HEK293T (cell line): ENCODE data around the gene THSD4.

Experiments
- ARNT ChIP-seq: fragments of 450-650 bp; IDR thresholded peaks from 2 replicates; pipeline ENCODE4 v1.6.1; 2017; ENCODE audit warnings: mild to moderate bottlenecking
- BHLHE40 ChIP-seq: fragments of 450-650 bp; IDR thresholded peaks from 2 replicates; pipeline ENCODE4 v1.6.1; 2016; ENCODE audit warnings: mild to moderate bottlenecking, moderate library complexity, borderline replicate concordance
- FOXM1 ChIP-seq: fragments of 450-650 bp; IDR thresholded peaks from 2 replicates; pipeline ENCODE4 v1.6.1; 2017; ENCODE audit warnings: mild to moderate bottlenecking, borderline replicate concordance
- LEF1 ChIP-seq: fragments of 450-650 bp; IDR thresholded peaks from 2 replicates; pipeline ENCODE4 v1.6.1; 2017; ENCODE audit warnings: mild to moderate bottlenecking, borderline replicate concordance
- SP1 ChIP-seq: fragments of 450-650 bp; IDR thresholded peaks from 2 replicates; pipeline ENCODE4 v1.6.1; 2017
- SUZ12 ChIP-seq: fragments of 450-650 bp; IDR thresholded peaks from 2 replicates; pipeline ENCODE4 v1.6.1; 2016; ENCODE audit warnings: mild to moderate bottlenecking

- TF ChIP-seq SUZ12 = no peak
- TF ChIP-seq FOXM1 = no peak
- no peak for TF ChIP-seq LEF1
- TF ChIP-seq SP1 = no peak
- no peak for TF ChIP-seq BHLHE40
- TF ChIP-seq ARNT = no peak
Measured at GRCh38 chr15:71532994-71533393, 417.7 kb downstream of the THSD4 start.
